OCI-LY1 (cell line): ENCODE measurements around the gene CMTM8.
A peak's percentile ranks its signal among the peaks of the same experiment; 100 is the strongest.

Experiments
- H2AFZ ChIP-seq: fragments of 200-600 bp; sonication (generic), shearing (Covaris generic); 2 replicates; pipeline ENCODE4 v1.6.0; 2014; ENCODE audit warnings: antibody characterized with exemption, mild to moderate bottlenecking, low read length
- H3F3A ChIP-seq: fragments of 200-600 bp; sonication (generic), shearing (Covaris generic); 2 replicates; pipeline ENCODE4 v1.6.0; 2014; ENCODE audit warnings: mild to moderate bottlenecking, antibody characterized with exemption, low read length, moderate library complexity; ENCODE audit not compliant: insufficient read depth
- H3K27ac ChIP-seq: fragments of 200-600 bp; sonication (generic); 2 replicates; pipeline ENCODE4 v1.5.1; 2014; ENCODE audit warnings: low read length, mixed run types, mild to moderate bottlenecking, low read depth; ENCODE audit not compliant: poor library complexity, severe bottlenecking
- H3K27me3 ChIP-seq: fragments of 200-600 bp; sonication (generic); 2 replicates; pipeline ENCODE4 v1.6.0; 2014; ENCODE audit warnings: antibody characterized with exemption, mild to moderate bottlenecking, low read length, moderate library complexity; ENCODE audit not compliant: insufficient read depth
- H3K36me3 ChIP-seq: fragments of 200-600 bp; sonication (generic); 2 replicates; pipeline ENCODE4 v1.6.1; 2014; ENCODE audit warnings: mild to moderate bottlenecking, antibody characterized with exemption, low read length, moderate library complexity, mixed read lengths; ENCODE audit not compliant: insufficient read depth
- H3K4me1 ChIP-seq: fragments of 200-600 bp; sonication (generic); 2 replicates; pipeline ENCODE4 v1.5.1; 2014; ENCODE audit warnings: mild to moderate bottlenecking, low read length, moderate library complexity; ENCODE audit not compliant: insufficient read depth, severe bottlenecking
- H3K4me2 ChIP-seq: fragments of 200-600 bp; sonication (generic), shearing (Covaris generic); 2 replicates; pipeline ENCODE4 v1.6.1; 2014; ENCODE audit warnings: low read length
- H3K4me3 ChIP-seq: fragments of 200-600 bp; sonication (generic); 2 replicates; pipeline ENCODE4 v1.5.1; 2014; ENCODE audit warnings: low read length, low read depth, mild to moderate bottlenecking, mixed read lengths; ENCODE audit not compliant: poor library complexity, severe bottlenecking
- H3K79me2 ChIP-seq: fragments of 200-600 bp; shearing (Covaris generic); 2 replicates; pipeline ENCODE4 v1.6.1; 2016; ENCODE audit warnings: mixed run types, low read length, mixed read lengths; ENCODE audit not compliant: insufficient read depth
- H3K9ac ChIP-seq: fragments of 200-600 bp; sonication (generic), shearing (Covaris generic); 2 replicates; pipeline ENCODE4 v1.6.1; 2014; ENCODE audit warnings: mild to moderate bottlenecking, low read length, mixed read lengths
- H3K9me2 ChIP-seq: fragments of 200-600 bp; sonication (generic), shearing (Covaris generic); 2 replicates; pipeline ENCODE4 v1.6.1; 2014; ENCODE audit warnings: low read depth, mild to moderate bottlenecking, low read length, mixed read lengths
- H3K9me3 ChIP-seq: fragments of 200-600 bp; shearing (Covaris generic); 2 replicates; pipeline ENCODE4 v1.6.1; 2014; ENCODE audit warnings: low read length, mixed read lengths
- H4K20me1 ChIP-seq: fragments of 200-600 bp; sonication (generic), shearing (Covaris generic); 2 replicates; pipeline ENCODE4 v1.6.0; 2016; ENCODE audit warnings: mild to moderate bottlenecking, low read length; ENCODE audit not compliant: insufficient read depth
- CTCF ChIP-seq: fragments of 200-600 bp; sonication (generic), shearing (Covaris generic); IDR thresholded peaks from 2 replicates; pipeline ENCODE4 v1.5.1; 2017; ENCODE audit warnings: mild to moderate bottlenecking, antibody characterized with exemption, low read length, moderate library complexity, mixed read lengths
- EZH2 ChIP-seq: fragments of 200-600 bp; sonication (generic), shearing (Covaris generic); IDR thresholded peaks from 2 replicates; pipeline ENCODE4 v1.8.0; 2017; ENCODE audit warnings: borderline replicate concordance, mixed run types, mild to moderate bottlenecking, antibody characterized with exemption, low read length, moderate library complexity, mixed read lengths

The CMTM8 gene

GRCh38 chr3:32336113-32336498 lies 97.6 kb downstream of the CMTM8 start:
- Histone ChIP-seq H2AFZ (no peak overlapping the region), H3F3A (no peaks in the 10 kb centered on the region), H3K9me3 (no peaks in the 10 kb centered on the region), H3K4me1 (peaks cover 32% of the 10 kb centered on the region), H3K4me2 (no peak overlapping the region), H3K9ac (no peak overlapping the region), H3K79me2 (no peaks in the 10 kb centered on the region), H4K20me1 (no peaks in the 10 kb centered on the region), H3K27me3 (no peaks in the 10 kb centered on the region), H3K36me3 (no peaks in the 10 kb centered on the region), H3K4me3 (no peak overlapping the region), H3K9me2 (no peaks in the 10 kb centered on the region), H3K27ac (no peak overlapping the region)
- TF ChIP-seq EZH2 = no peak
- TF ChIP-seq CTCF = no peak

GRCh38 chr3:32337505-32337904 lies 99.0 kb downstream of the CMTM8 start:
- Histone ChIP-seq H3F3A (no peaks in the 10 kb centered on the region), H3K36me3 (no peaks in the 10 kb centered on the region)

GRCh38 chr3:32340039-32340438 lies 101.6 kb downstream of the CMTM8 start:
- Histone ChIP-seq H3K27ac (peak overlapping the region; percentile 61), H3K36me3 (no peaks in the 10 kb centered on the region), H3K79me2 (no peaks in the 10 kb centered on the region), H3K9me3 (no peaks in the 10 kb centered on the region), H3F3A (no peaks in the 10 kb centered on the region), H4K20me1 (no peaks in the 10 kb centered on the region), H3K4me2 (no peak overlapping the region), H3K4me1 (peaks cover 42% of the 10 kb centered on the region), H2AFZ (no peak overlapping the region), H3K9me2 (no peaks in the 10 kb centered on the region), H3K27me3 (no peaks in the 10 kb centered on the region), H3K4me3 (no peak overlapping the region), H3K9ac (no peak overlapping the region)
- TF ChIP-seq EZH2 (no peak), CTCF (peak; percentile 75)

More at GRCh38 chr3:32337505-32337904, 99.0 kb downstream of the CMTM8 start:
- no peaks in the 10 kb centered on the region for H3K27me3 ChIP-seq
- no peak overlapping the region for H3K9ac ChIP-seq
- H4K20me1 ChIP-seq = no peaks in the 10 kb centered on the region
- H3K79me2 ChIP-seq = no peaks in the 10 kb centered on the region
- H3K4me1 ChIP-seq = peaks cover 41% of the 10 kb centered on the region
- H3K27ac ChIP-seq = no peak overlapping the region
- H3K4me3 ChIP-seq = no peak overlapping the region
- no peaks in the 10 kb centered on the region for H3K9me3 ChIP-seq
- no peak overlapping the region for H3K4me2 ChIP-seq
- no peak overlapping the region for H2AFZ ChIP-seq
- no peaks in the 10 kb centered on the region for H3K9me2 ChIP-seq
- TF ChIP-seq CTCF = no peak
- TF ChIP-seq EZH2 = no peak
